Stimulated activated CD8-positive, alpha-beta memory T cell treated with anti-CD3 and anti-CD28 coated beads, Interleukin-7, amount 100 ng/mL, for 24 hours (primary cell): ENCODE results near the gene MAPK6.

Experiments
- DNase-seq: peaks from one replicate; pipeline ENCODE4 v3.0.0-alpha.2; 2020; ENCODE audit warnings: low read depth

Gene MAPK6

GRCh38 chr15:52103217-52104207 lies 84.5 kb downstream of the MAPK6 start:
- DNase-seq: no peak

DNA sequence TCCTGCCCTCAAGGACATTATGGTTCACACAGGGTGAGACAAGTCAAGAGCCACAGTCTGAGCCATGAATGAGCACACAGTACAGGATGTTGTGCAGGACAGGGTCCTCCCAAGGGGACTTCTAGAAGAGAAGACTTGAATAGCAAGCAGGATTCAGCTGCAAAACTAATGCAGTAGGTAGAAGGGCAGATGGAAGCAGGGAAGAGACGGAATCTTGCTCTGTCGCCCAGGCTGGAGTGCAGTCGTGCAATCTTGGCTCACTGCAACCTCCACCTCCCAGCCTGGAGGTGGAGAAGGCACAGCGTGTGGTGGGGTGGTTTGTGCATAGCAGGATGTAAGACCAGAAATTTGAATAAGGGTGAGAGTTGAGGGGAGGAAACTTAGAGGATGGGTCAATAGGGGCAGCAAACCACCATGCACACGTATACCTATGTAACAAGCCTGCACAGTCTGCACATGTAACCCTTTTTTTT lies 85.5 kb downstream of the MAPK6 start:
- DNase-seq: no peak

DNA sequence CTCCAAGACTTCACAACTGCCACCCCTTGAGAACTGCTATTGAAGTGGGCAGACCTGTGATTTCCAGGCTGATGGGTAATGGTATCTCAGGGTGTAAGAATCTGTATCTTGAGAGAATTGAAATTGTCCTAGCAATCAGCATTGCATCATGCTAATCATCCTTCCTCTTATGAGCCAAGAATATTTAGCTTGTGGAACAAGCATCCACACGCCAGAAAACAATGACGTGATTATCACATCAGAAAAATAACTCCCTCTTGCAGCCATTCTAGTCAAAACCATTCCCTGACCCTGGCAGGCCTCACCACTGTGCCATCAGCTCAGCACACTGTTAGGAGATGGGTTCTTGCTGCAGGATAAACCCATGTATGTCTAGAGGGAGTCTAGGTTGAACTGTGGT lies 86.8 kb downstream of the MAPK6 start:
- DNase-seq: no peak

DNA sequence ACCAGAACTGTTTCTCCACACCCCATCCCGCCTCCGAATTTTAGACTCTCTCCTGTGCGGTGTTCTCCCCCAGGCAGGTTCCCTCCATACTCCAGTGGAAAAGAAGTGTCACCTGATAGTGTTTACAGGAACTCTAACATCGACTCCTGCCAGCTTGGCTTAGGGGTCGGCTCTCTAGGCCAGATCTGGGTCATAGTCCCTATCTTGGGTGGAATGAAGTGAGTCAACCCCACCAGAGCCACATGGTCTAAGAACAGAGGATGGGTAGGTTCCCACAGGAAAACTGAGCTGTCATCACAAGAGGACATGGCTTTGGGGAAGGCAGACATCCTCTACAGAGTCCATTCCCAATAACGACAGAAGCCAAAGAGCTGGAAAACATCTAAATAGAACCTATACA lies 87.6 kb downstream of the MAPK6 start:
- no peak for DNase-seq

GRCh38 chr15:52107238-52107637 lies 88.2 kb downstream of the MAPK6 start:
- DNase-seq: no peak

GRCh38 chr15:52109559-52110451 lies 90.8 kb downstream of the MAPK6 start:
- DNase-seq: no peak

- no peak for DNase-seq
Observed at GRCh38 chr15:52111517-52112202, 92.6 kb downstream of the MAPK6 start.

- no peak for DNase-seq
Observed at GRCh38 chr15:52112203-52112750, 93.3 kb downstream of the MAPK6 start.

GRCh38 chr15:52113235-52113634 lies 94.2 kb downstream of the MAPK6 start:
- DNase-seq: no peak

- no peak for DNase-seq
Observed at GRCh38 chr15:52113708-52114107, 94.7 kb downstream of the MAPK6 start.

- DNase-seq: no peak
Observed at GRCh38 chr15:52114261-52115055, 95.4 kb downstream of the MAPK6 start.

DNA sequence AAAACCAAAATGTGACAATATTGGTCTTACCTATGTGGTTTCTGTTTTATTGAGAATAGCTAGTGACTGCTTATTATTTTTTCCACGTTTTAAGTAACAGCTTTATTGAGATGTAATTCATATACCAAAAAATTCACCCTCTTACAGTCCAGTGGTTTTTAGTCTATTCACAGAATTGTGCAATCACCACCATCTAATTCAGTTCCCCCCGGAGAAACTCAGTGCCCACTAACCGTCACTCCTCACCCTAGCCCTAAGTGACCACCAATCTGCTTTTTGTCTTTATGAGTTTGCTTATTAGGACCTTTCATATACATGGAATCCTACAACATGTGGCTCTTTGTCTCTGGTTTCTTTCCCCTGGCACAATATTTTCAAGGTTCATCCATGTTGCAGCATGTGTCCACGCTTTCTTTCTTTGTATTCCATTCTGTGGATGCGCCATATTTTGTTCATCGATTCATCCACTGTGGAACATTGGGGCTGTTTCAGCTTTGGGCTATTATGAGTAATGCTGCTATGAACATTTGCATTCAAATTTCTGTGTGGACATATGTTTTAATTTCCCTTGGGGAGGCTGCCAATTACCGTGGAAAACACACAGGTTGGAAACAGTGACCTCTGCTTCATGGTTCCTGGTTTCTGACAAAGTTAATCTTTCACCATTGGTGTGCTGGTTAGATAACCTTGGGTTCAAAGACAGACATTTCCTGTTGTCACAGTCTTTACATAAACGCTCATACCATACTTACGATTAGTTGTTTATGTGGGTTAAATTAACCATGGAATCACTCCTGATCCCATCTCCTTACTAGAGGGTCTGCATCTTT lies 96.8 kb downstream of the MAPK6 start:
- DNase-seq: no peak
